VCaP (cell line): Measurements from ENCODE around the gene SNRNP200.
A peak's percentile ranks its signal among the peaks of the same experiment; 100 is the strongest.

Experiments
- H3K27ac ChIP-seq: fragments of 450-650 bp; 2 replicates; pipeline ENCODE4 v1.5.1; 2017
- TF ChIP-seq, protein P1 (sequence below): fragments of 450-650 bp; conservative IDR thresholded peaks from 2 replicates; pipeline ENCODE4 v1.5.1; 2017; ENCODE audit warnings: mild to moderate bottlenecking, moderate library complexity

The SNRNP200 gene

DNA sequence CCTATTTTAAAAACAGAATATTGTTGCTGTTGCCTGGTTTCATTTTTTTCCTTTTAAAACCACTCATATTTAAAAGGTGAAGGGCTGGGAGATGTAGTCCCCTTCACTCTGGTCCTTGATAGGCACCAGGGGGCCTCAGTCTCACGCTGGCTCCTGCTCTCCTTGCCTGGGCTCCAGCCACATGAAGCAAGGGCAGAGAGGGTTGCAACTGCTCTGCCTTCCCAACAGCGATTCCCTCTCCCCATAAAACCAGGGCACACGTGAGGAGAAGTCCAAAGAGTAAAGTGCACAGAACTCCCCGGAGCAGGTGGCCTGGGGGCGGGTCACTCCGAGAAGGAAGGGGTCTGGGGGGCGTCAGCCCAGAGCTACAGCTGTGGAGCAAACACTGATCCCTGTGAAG lies 52.3 kb downstream of the SNRNP200 start:
- TF ChIP-seq, protein P1, sequence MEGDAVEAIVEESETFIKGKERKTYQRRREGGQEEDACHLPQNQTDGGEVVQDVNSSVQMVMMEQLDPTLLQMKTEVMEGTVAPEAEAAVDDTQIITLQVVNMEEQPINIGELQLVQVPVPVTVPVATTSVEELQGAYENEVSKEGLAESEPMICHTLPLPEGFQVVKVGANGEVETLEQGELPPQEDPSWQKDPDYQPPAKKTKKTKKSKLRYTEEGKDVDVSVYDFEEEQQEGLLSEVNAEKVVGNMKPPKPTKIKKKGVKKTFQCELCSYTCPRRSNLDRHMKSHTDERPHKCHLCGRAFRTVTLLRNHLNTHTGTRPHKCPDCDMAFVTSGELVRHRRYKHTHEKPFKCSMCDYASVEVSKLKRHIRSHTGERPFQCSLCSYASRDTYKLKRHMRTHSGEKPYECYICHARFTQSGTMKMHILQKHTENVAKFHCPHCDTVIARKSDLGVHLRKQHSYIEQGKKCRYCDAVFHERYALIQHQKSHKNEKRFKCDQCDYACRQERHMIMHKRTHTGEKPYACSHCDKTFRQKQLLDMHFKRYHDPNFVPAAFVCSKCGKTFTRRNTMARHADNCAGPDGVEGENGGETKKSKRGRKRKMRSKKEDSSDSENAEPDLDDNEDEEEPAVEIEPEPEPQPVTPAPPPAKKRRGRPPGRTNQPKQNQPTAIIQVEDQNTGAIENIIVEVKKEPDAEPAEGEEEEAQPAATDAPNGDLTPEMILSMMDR = no peak

DNA sequence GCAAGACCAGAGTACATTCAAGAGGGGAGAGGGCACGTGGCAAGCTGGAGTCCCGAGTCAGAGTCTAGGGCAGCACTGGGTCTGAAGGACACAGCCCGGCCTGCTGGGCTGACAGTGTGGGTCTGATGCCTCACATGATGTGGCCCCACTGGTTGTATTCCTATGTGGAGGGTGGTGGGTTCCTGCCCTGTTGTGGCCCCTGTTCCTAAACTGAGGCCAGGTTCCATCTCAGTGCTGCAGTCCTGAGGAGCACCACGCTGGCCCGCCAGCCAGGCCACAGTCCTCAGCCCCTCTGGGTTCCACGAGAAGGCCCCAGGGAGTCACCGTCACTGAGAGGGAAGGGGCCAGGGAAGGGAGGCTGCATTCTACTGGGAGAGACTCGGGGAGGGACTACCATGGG lies 52.8 kb downstream of the SNRNP200 start:
- H3K27ac ChIP-seq = no peak overlapping the region
- TF ChIP-seq, protein P1 = no peak

More for the DNA sequence above, 52.3 kb downstream of the SNRNP200 start:
- no peak overlapping the region for H3K27ac ChIP-seq

DNA sequence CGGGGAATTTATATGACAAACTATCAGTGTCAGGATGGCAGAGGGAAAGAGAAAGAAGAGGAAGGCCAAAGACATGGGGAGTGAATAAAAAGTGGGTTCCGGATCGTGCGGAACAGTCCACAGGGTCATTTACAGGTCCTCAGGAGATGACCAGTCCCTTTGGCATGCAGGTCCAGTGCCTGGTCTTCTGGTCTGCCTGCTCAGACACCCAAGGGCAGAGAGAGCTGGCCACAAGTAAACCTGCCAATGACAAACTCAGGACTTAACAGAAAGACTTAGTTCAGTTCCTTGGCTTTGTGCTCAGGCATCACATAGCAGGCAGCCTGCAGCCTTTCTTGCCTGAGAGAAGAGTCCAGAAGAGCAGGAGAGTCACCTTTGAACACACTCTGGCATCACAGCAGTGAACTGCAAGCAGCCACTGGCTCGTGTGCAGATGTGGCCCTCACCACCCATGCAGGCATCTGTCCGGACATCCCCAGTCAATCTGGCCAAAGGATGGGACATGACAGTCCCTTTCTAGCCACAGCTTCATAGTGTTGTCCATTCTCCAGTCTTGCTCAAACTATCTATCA lies 53.5 kb downstream of the SNRNP200 start:
- TF ChIP-seq, protein P1 = no peak
- peak overlapping the region; percentile 13; the same call in 1 of the 2 replicates for H3K27ac ChIP-seq

DNA sequence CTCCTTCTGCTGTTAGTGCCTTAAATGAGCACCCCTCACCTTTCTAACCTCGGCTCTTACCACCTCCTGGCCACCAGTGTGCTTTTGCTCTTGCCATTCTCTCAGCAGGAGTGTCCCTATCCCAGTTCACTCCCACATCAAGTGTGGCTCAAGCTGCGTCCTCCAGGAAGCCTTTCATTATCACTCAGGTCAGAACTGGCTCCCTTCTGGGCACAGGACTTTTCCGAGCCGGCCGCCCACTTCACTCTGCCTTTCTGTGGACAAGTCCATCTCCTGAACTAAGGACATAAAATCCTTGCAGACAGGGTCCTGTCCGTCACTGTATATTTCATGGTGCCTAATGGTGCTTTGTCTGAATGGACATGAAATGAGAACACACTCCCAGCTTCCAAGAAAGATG lies 55.2 kb downstream of the SNRNP200 start:
- no peak overlapping the region for H3K27ac ChIP-seq
- TF ChIP-seq, protein P1 = no peak

DNA sequence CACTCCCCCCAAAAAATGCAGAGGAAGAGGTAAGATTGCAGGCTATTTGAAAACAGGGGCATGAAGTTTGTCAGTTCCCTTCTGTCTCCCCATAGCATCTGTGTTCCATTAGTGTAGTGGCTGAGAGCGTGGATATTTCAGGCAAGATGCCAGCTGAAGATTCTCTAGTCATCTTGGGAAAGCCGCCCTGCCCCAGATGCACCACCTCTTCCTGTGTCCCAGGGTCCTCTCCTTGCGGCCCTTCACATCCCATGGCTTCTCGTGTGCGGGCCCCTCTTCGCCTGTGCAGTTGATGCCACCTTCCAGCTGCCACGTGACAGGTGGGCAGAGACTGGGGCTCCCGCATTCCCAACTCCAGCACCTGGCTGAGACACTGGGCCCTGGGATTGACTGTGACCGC lies 55.7 kb downstream of the SNRNP200 start:
- TF ChIP-seq, protein P1 = no peak
- H3K27ac ChIP-seq = no peak overlapping the region

DNA sequence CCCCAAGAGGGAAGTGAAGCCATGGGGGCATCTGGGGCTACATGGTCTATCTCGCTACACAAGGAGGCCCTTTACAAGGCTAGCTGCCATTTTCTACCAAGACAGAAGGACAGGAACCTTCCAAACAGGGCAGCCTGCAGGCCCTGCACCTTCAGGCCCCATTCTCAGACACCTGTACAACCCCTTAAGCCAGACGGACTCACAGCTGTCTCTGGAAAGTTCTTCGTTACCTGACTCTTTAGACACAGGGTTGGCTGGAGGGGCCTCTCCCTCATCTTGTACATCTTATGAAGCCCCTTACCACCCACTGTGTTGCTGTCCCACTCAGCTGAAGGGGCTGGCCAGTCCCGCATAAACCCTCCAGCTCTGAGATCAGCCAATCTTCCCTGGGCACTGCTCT lies 56.7 kb downstream of the SNRNP200 start:
- no peak overlapping the region for H3K27ac ChIP-seq
- TF ChIP-seq, protein P1 = no peak

DNA sequence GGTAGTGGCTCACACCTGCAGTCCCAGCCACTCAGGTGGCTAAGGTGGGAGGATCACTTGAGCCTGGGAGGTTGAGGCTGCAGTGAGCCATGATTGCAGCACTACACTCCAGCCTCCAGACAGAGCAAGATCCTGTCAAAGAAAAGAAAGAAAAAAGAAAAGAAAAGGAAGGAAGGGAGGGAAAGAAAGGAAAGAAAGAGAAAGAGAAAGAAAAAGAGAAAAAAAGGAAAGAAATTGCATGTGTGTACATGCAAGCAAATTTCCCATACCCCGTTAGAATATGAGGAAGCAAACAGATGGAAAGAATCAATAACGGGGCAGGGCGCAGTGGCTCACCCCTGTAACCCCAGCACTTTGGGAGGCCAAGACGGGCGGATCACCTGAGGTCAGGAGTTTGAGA lies 57.5 kb downstream of the SNRNP200 start:
- TF ChIP-seq, protein P1 = no peak
- H3K27ac ChIP-seq = no peak overlapping the region

DNA sequence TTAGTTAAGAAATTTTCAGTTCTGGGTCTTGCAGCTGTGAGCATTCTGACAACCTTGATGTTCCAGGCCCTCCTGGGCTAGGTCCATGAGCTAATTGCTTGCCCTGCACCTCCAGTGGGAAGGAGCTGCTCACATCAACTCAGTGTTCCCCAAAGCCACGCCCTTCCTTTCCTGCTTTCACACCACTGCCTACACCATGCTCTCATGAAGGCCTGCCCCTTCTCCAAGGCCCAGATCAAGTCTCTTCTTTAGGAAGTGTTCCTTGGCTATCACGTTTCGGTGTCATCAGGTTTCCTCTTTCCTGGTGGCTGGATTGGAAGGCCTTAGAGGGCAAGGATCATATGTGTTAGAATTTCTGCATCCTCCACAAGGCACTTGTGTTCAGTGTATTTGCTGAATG lies 58.3 kb downstream of the SNRNP200 start:
- no peak overlapping the region for H3K27ac ChIP-seq
- TF ChIP-seq, protein P1 = no peak
